Fibroblast of the aortic adventitia (primary cell): ENCODE measurements around the gene HACD4. TPM values are rescaled to one million over a fixed set of nuclear protein-coding genes. Genes with fewer than 3 reads are reported as not detected.

Source experiments
- DNase-seq: peaks from one replicate; pipeline ENCODE4 v3.0.0-alpha.2; 2010; ENCODE audit warnings: low read depth
- H3K4me3 ChIP-seq: 2 replicates; pipeline ENCODE4 v1.5.1; 2011; ENCODE audit warnings: low read depth, mild to moderate bottlenecking, control low read depth, low read length, moderate library complexity
- total RNA-seq: library from RNA; depleted of rRNA; stranded (reverse); fragments of >200 nt; gene quantifications from 2 replicates; pipeline ENCODE4 v1.2.3, GENCODE V29; 2012; ENCODE audit warnings: low replicate concordance
- TF ChIP-seq, protein P1 (sequence below): IDR thresholded peaks from 2 replicates; pipeline ENCODE4 v1.5.1; 2011; ENCODE audit warnings: mild to moderate bottlenecking, low read length, control low read depth, inconsistent platforms; ENCODE audit not compliant: insufficient read depth

The HACD4 gene
- total RNA-seq, 1 donor, result 4.8 TPM

DNA sequence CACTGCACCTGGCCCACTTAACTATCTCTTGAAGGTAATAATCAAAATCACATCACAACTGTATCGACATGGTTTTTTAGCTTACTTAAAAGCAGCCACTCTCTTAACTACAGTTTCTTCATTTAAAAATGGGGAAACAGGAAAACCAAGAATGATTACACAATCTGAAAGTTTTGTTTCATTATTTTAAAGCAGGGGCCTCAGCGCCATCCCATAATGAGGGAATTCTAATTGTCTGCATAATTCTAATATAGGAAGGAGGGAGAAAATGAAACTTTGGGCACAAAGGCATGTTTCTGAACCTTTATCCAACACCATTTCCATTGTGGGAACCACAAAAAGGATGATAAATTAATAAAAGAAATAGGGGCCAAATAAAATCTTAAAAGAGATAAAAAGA is 7.6 kb downstream of the HACD4 start:
- TF ChIP-seq, protein P1, sequence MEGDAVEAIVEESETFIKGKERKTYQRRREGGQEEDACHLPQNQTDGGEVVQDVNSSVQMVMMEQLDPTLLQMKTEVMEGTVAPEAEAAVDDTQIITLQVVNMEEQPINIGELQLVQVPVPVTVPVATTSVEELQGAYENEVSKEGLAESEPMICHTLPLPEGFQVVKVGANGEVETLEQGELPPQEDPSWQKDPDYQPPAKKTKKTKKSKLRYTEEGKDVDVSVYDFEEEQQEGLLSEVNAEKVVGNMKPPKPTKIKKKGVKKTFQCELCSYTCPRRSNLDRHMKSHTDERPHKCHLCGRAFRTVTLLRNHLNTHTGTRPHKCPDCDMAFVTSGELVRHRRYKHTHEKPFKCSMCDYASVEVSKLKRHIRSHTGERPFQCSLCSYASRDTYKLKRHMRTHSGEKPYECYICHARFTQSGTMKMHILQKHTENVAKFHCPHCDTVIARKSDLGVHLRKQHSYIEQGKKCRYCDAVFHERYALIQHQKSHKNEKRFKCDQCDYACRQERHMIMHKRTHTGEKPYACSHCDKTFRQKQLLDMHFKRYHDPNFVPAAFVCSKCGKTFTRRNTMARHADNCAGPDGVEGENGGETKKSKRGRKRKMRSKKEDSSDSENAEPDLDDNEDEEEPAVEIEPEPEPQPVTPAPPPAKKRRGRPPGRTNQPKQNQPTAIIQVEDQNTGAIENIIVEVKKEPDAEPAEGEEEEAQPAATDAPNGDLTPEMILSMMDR, result no peak

DNA sequence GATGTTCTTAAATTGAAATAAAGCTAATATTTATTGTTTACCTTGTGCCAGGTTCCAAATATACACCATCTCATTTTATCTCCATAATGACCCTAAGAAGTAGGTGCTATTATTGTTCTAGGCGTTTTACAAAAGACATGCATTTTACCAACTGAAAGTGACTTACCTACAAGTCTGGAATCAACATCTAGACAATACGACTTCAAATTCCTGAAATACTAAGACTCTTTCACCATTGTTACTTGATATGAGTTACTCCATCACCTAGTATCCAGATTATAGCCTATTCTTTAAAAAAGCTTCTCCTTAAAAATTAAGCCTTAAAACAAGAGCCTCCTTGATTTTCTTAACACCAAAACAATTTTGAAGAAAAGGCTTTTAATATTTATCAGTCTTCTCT is 13.3 kb downstream of the HACD4 start:
- H3K4me3 ChIP-seq, result no peak overlapping the region
- TF ChIP-seq, protein P1, result no peak
- DNase-seq, result no peak

More for the DNA sequence above, 7.6 kb downstream of the HACD4 start:
- no peak for DNase-seq
- no peak overlapping the region for H3K4me3 ChIP-seq

DNA sequence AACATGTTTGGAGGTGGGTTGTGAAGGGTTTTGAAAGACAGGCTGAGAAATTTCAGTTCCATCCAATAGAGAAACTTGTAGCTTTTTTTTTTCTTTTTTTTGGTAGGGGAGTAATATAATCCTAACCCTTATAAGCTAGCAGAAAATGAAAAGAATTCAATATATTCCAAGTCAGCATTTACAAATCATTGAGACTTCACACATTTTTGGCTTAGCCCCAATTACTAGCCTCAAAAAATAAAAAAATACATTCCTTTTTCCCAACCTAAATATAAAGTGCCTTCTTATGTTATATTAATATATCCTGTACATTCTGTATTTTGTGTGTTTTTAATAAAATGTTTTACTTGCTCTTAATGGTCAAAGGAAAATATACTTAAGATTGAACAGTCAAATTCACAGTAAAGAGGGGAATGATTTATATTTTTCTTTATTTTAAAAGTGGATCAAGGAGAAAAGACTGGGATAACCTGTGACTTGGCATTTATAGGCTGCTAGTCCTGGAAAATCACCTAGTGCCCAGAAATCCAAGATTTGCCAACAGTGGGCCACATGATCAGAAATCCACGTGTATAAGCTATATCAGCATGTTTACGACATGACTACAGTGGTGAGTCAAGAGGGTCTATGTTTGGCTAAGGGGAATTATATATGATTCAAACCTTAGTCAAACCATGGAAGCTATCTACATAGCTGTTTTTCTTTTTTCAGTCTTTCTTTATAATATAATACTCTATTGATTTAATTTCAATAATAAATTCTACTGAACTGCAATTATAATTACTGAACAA is 14.5 kb downstream of the HACD4 start:
- TF ChIP-seq, protein P1, result no peak
- H3K4me3 ChIP-seq, result no peak overlapping the region
- peak; percentile 70 for DNase-seq

DNA sequence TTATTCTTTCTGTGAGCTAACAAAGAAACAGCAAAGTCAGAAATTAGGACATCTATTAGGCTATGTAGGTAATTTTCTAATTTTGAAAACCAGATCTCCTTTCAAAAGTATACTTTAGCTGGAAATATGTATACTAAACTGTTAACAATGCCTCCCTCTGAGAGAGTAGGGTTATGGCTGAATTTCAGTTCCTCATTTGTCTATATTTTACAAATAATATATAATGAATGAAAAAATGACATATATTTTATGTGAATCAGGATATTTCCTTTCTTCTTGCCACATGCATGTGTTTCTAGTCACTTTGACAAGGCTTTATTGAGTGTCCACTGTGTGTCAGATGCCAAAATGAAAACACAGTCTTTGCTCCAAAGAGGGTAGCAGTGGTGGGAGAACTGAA is 15.4 kb downstream of the HACD4 start:
- TF ChIP-seq, protein P1, result no peak
- no peak for DNase-seq

DNA sequence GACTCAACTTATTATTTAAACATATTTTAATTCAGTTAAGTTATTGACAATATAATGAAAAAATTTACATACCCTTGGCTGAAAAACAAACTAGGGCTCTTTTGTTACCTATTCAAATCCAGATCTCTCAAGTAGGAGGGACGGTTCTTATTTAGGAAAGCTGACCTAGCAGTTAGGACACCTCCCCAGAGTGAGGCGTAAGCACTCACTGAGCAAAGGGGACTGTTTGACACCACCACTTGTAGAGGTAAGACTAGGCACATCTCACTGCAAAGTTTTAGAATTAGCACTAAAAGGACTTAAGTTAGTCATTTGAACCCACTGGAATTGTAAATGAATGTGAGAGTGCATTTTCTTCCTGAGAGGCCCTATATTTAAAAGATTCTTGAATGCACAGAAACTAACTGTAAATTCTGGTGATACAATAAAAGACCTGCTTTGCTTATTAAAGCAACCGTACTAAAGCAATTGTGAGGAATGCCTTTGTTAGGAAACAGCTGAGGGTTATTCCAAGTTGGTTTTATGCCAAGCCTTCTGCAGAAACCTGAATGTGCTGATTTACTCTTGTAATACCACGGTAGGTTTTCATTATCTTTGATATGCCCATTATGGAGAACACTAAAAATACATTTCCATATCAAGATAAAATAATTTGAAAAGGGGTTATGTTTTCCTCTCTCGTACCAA is 16.2 kb downstream of the HACD4 start:
- H3K4me3 ChIP-seq, result no peak overlapping the region
- TF ChIP-seq, protein P1, result no peak
- peak; percentile 70 for DNase-seq

More for the DNA sequence above, 15.4 kb downstream of the HACD4 start:
- no peak overlapping the region for H3K4me3 ChIP-seq

DNA sequence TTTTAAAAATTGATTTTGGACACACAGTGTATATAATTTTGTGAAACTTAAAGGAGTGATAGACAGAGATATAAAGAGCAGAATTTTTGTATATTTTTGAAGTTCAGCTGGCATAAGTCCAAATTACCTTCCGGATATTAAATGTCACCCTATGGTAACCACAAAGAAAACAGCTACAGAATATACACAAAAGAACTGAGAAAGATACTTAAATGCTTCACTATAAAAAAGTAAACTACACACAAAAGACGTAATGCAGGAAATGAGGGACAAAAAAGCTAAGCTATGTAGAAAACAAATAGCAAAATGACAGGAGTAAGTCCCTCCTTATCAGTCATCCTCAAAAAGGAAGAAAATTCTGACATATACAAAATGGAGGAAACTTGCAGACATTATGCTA is 29.4 kb downstream of the HACD4 start:
- TF ChIP-seq, protein P1, result no peak
- H3K4me3 ChIP-seq, result no peak overlapping the region
- no peak for DNase-seq
